ENCODE data around the gene PYGB. TPM values are rescaled to one million over a fixed set of nuclear protein-coding genes. Genes with fewer than 3 reads are reported as not detected.

Gene PYGB
- total RNA-seq, 1 donor from 2014 or later = 66.0 TPM

GRCh38 chr20:25215521-25215920, 32.4 kb upstream of the PYGB start:
- DNase-seq (ENCODE audit: low spot score in 2 of 2) (no peak), FAIRE-seq (no peak)

GRCh38 chr20:25216199-25216945, 31.5 kb upstream of the PYGB start:
- DNase-seq (ENCODE audit: low spot score in 2 of 2) = no peak
- no peak for FAIRE-seq

- DNase-seq (ENCODE audit: low spot score in 2 of 2) (no peak), FAIRE-seq (no peak)
These were observed 30.4 kb upstream of the PYGB start for GRCh38 chr20:25217161-25218108.

- FAIRE-seq = no peak
- no peak for DNase-seq (ENCODE audit: low spot score in 2 of 2)
These were observed 29.8 kb upstream of the PYGB start for GRCh38 chr20:25218109-25218486.

- no peak for FAIRE-seq
- DNase-seq (ENCODE audit: low spot score in 2 of 2) = no peak
These were observed 29.4 kb upstream of the PYGB start for GRCh38 chr20:25218492-25218891.

- DNase-seq (ENCODE audit: low spot score in 2 of 2) = no peak
- no peak for FAIRE-seq
These were observed 28.5 kb upstream of the PYGB start for GRCh38 chr20:25219365-25219764.

GRCh38 chr20:25220021-25220730, 27.7 kb upstream of the PYGB start:
- FAIRE-seq = no peak
- DNase-seq (ENCODE audit: low spot score in 2 of 2) = no peak

GRCh38 chr20:25220810-25221591, 26.9 kb upstream of the PYGB start:
- DNase-seq (ENCODE audit: low spot score in 2 of 2) = no peak
- no peak for FAIRE-seq

GRCh38 chr20:25221592-25222460, 26.1 kb upstream of the PYGB start:
- no peak for FAIRE-seq
- no peak for DNase-seq (ENCODE audit: low spot score in 2 of 2)

- DNase-seq (ENCODE audit: low spot score in 2 of 2) = no peak
- no peak for FAIRE-seq
These were observed 25.3 kb upstream of the PYGB start for GRCh38 chr20:25222461-25223178.

GRCh38 chr20:25223179-25223661, 24.7 kb upstream of the PYGB start:
- no peak for FAIRE-seq
- no peak for DNase-seq (ENCODE audit: low spot score in 2 of 2)

- DNase-seq (ENCODE audit: low spot score in 2 of 2) (no peak), FAIRE-seq (no peak)
These were observed 23.8 kb upstream of the PYGB start for GRCh38 chr20:25223765-25224720.

GRCh38 chr20:25224941-25225340, 22.9 kb upstream of the PYGB start:
- FAIRE-seq = no peak
- DNase-seq (ENCODE audit: low spot score in 2 of 2) = no peak

GRCh38 chr20:25225642-25226432, 22.0 kb upstream of the PYGB start:
- DNase-seq (ENCODE audit: low spot score in 2 of 2) = no peak
- no peak for FAIRE-seq

GRCh38 chr20:25226433-25227316, 21.2 kb upstream of the PYGB start:
- DNase-seq (ENCODE audit: low spot score in 2 of 2) (no peak), FAIRE-seq (no peak)

Data from frontal cortex (tissue), 4 donors.